ENCODE data around the gene MKKS.

The MKKS gene

DNA sequence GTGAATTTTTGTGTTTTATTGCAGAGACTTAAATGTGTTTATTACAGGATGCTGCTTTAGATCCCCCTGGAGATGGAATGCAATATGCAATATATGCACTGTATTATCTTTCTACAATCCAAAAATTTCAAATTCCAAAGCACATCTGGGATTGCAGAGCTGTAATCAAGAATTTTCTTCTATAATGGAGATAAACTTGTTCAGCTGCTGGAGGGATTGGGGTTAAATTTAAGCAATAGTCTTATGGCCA lies 66.4 kb downstream of the MKKS start:
- DNase-seq, result no peak

- no peak for DNase-seq
These were observed 66.9 kb downstream of the MKKS start for GRCh38 chr20:10366898-10367692.

DNA sequence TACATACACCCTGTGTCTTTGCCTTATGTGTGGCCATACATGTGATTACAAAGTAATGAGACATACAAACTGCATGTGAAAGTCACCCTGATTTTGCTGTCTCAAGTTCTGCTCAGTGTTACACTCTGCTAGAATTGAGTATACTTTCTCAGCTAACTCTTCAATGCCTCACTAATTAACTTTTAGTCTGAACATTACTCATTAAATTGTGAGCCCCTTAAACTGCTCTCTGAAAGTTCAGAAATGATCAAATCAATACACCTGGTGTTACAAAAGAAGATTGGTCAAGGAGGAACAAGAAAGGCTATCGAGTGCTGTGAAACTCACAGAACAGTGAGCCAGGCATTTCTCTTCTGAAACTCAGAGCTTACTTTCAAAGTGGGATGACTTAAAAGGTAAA lies 71.3 kb downstream of the MKKS start:
- no peak for DNase-seq

- no peak for DNase-seq
These were observed 73.1 kb downstream of the MKKS start for GRCh38 chr20:10360878-10361277.

- DNase-seq, result no peak
These were observed 74.4 kb downstream of the MKKS start for GRCh38 chr20:10359621-10360040.

DNA sequence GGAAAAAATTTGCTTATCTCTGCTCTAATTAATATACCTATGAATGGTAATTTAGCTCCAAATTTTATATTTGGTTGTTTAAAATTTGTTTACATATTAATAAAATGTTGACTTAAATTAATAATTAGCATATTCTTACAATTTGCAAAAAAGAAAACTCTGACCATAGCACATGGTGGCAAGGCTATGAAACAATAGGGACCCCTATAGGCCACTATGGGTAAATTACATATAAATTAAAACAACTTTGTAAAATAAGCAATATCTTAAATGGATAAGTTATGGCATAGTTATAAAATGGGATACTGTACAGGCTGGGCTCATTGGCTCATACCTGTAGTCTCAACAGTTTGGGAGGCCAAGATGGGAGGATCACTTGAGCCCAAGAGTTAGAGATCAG lies 76.0 kb downstream of the MKKS start:
- no peak for DNase-seq

DNA sequence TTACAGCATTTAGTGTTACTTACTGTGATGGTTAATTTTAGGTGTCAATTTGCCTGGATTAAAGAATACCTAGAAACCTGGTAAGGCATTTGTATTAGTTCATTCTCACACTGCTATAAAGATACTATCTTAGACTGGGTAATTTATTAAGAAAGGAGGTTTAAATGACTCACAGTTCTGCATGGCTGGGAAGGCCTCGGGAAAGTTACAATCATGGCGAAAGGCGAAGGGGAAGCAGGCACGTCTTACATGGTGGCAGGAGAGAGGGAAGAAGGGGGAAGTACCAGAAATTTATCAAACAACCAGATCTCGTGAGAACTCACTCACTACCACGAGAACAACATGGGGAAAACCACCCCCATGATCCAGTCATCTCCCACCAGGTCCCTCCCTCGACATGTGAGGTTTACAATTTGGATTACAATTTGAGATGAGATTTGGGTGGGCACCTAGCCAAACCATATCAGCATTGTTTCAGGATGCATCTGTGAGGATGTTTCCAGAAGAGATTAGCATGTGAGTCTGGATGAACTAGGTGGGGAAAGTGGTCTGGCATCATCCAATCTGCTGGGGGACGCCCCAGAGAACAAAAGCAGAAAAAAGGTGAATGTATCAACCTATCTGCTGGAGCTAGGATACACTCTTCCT lies 76.8 kb downstream of the MKKS start:
- DNase-seq, result no peak

GRCh38 chr20:10356628-10357027 lies 77.4 kb downstream of the MKKS start:
- no peak for DNase-seq

DNA sequence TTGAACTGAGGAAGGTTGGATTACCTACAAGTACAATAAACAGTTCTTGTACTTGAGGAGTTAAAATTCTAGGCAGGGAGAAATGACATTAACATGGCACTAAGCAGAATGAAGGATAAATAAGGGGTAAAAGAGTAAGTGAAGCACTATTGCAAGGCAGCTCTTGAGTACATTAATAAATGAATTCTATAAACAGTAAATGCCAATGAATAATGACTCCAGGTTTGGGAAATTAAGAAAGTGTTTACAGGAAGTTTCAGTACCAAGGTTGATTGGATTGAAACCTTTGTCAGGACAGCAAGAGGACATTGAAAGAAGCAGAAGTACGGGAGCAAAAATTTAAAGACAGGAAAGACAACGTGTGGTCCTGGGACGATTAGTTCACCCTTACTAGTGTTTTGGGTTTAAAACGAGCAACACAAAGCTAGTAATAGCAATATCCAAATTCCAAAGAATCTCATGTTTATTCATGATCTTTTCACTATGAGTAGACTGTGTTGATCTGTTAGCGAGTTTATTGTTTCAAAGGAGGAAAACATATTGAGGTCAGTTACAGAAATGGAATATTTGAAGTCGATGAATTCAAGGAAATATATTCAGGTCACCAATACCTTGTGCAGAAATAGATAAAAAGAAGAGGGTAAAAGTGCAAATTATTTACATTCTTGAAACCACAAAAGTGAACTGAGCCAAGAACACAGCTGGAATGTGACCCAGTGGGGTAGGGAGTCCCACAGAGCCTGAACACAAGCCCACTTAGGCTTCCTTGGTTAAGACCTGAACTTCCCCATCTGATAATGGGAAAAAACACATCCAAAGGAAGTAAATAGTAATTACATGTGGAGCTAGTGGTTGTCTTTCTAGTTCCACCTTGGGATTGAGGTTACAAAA lies 80.8 kb downstream of the MKKS start:
- no peak for DNase-seq
